ENCODE data around the gene SPN.

The SPN gene

GRCh38 chr16:29645694-29646187 is 17.3 kb upstream of the SPN start:
- Histone ChIP-seq H3K4me3 (IDR thresholded peaks at IDR 0.05; ENCODE audit: insufficient read depth, low read depth, low read length) (no peak overlapping the region), H3K79me2 (ENCODE audit: insufficient read depth, low read depth) (no peaks in the 10 kb centered on the region), H3K27me3 (ENCODE audit: insufficient read depth, low read depth) (no peaks in the 10 kb centered on the region), H3K27ac (no peak overlapping the region), H3K36me3 (ENCODE audit: insufficient read depth) (no peaks in the 10 kb centered on the region), H3K4me1 (ENCODE audit: low read depth, poor library complexity, severe bottlenecking) (no peaks in the 10 kb centered on the region), H3K4me2 (no peak overlapping the region), H4K20me1 (ENCODE audit: insufficient read depth) (no peaks in the 10 kb centered on the region), H3K9ac (no peak overlapping the region), H2AFZ (ENCODE audit: low read depth) (peak overlapping the region; percentile 66)
- TF ChIP-seq, protein P1, sequence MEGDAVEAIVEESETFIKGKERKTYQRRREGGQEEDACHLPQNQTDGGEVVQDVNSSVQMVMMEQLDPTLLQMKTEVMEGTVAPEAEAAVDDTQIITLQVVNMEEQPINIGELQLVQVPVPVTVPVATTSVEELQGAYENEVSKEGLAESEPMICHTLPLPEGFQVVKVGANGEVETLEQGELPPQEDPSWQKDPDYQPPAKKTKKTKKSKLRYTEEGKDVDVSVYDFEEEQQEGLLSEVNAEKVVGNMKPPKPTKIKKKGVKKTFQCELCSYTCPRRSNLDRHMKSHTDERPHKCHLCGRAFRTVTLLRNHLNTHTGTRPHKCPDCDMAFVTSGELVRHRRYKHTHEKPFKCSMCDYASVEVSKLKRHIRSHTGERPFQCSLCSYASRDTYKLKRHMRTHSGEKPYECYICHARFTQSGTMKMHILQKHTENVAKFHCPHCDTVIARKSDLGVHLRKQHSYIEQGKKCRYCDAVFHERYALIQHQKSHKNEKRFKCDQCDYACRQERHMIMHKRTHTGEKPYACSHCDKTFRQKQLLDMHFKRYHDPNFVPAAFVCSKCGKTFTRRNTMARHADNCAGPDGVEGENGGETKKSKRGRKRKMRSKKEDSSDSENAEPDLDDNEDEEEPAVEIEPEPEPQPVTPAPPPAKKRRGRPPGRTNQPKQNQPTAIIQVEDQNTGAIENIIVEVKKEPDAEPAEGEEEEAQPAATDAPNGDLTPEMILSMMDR (conservative IDR thresholded peaks at IDR 0.05; ENCODE audit: low read depth, low read length): no peak

GRCh38 chr16:29646947-29647346 is 16.1 kb upstream of the SPN start:
- no peaks in the 10 kb centered on the region for H3K79me2 ChIP-seq (ENCODE audit: insufficient read depth, low read depth)
- no peak overlapping the region for H3K4me3 ChIP-seq (IDR thresholded peaks at IDR 0.05; ENCODE audit: insufficient read depth, low read depth, low read length)
- no peaks in the 10 kb centered on the region for H3K4me1 ChIP-seq (ENCODE audit: low read depth, poor library complexity, severe bottlenecking)
- no peak overlapping the region for H3K27ac ChIP-seq
- no peak overlapping the region for H3K4me2 ChIP-seq
- H3K27me3 ChIP-seq (ENCODE audit: insufficient read depth, low read depth): no peaks in the 10 kb centered on the region
- no peaks in the 10 kb centered on the region for H3K36me3 ChIP-seq (ENCODE audit: insufficient read depth)
- TF ChIP-seq, protein P1 (conservative IDR thresholded peaks at IDR 0.05; ENCODE audit: low read depth, low read length): no peak
- H3K9ac ChIP-seq: no peak overlapping the region
- no peak overlapping the region for H2AFZ ChIP-seq (ENCODE audit: low read depth)
- H4K20me1 ChIP-seq (ENCODE audit: insufficient read depth): no peaks in the 10 kb centered on the region

- no peak overlapping the region for H3K27ac ChIP-seq
- no peak overlapping the region for H2AFZ ChIP-seq (ENCODE audit: low read depth)
- no peaks in the 10 kb centered on the region for H3K36me3 ChIP-seq (ENCODE audit: insufficient read depth)
- no peaks in the 10 kb centered on the region for H3K4me1 ChIP-seq (ENCODE audit: low read depth, poor library complexity, severe bottlenecking)
- H3K27me3 ChIP-seq (ENCODE audit: insufficient read depth, low read depth): no peaks in the 10 kb centered on the region
- TF ChIP-seq, protein P1 (conservative IDR thresholded peaks at IDR 0.05; ENCODE audit: low read depth, low read length): no peak
- H3K4me2 ChIP-seq: no peak overlapping the region
- no peaks in the 10 kb centered on the region for H4K20me1 ChIP-seq (ENCODE audit: insufficient read depth)
- no peak overlapping the region for H3K4me3 ChIP-seq (IDR thresholded peaks at IDR 0.05; ENCODE audit: insufficient read depth, low read depth, low read length)
- H3K79me2 ChIP-seq (ENCODE audit: insufficient read depth, low read depth): no peaks in the 10 kb centered on the region
- H3K9ac ChIP-seq: no peak overlapping the region
These were observed 13.2 kb upstream of the SPN start for GRCh38 chr16:29649588-29650494.

- H3K4me3 ChIP-seq (IDR thresholded peaks at IDR 0.05; ENCODE audit: insufficient read depth, low read depth, low read length): no peak overlapping the region
- TF ChIP-seq, protein P1 (conservative IDR thresholded peaks at IDR 0.05; ENCODE audit: low read depth, low read length): no peak
These were observed 12.3 kb upstream of the SPN start for GRCh38 chr16:29650771-29651170.

More at GRCh38 chr16:29650771-29651170, 12.3 kb upstream of the SPN start:
- Histone ChIP-seq H3K27me3 (ENCODE audit: insufficient read depth, low read depth) (no peaks in the 10 kb centered on the region), H3K4me2 (no peak overlapping the region), H3K27ac (no peak overlapping the region), H3K9ac (no peak overlapping the region), H3K36me3 (ENCODE audit: insufficient read depth) (no peaks in the 10 kb centered on the region), H3K79me2 (ENCODE audit: insufficient read depth, low read depth) (no peaks in the 10 kb centered on the region), H2AFZ (ENCODE audit: low read depth) (no peak overlapping the region), H4K20me1 (ENCODE audit: insufficient read depth) (no peaks in the 10 kb centered on the region), H3K4me1 (ENCODE audit: low read depth, poor library complexity, severe bottlenecking) (no peaks in the 10 kb centered on the region)

Measured in KMS-11 (cell line).